SK-MEL-5 (cell line): ENCODE results near the gene COL15A1. TPM values are rescaled to one million over a fixed set of nuclear protein-coding genes. Genes with fewer than 3 reads are reported as not detected.
A peak's percentile ranks its signal among the peaks of the same experiment; 100 is the strongest.

Source experiments
- DNase-seq: peaks from one replicate; pipeline ENCODE4 v3.0.0-alpha.2; 2016; ENCODE audit warnings: low read depth, low spot score
- in situ Hi-C: cut with HindIII; loops from 2 replicates; pipeline ENCODE4 v1.10.0; 2016; ENCODE audit warnings: low sequenced_read_pairs, high pct_unique_total_duplicates, low pct_unique_long_range_greater_than_20kb
- total RNA-seq: library from RNA; depleted of rRNA; stranded (reverse); fragments of >200 nt; shearing (Covaris generic); gene quantifications from 2 replicates; pipeline ENCODE4 v1.2.3, GENCODE V29; 2014

The COL15A1 gene
- total RNA-seq, 1 experiment from 2014 or later = 0.77 TPM

DNA sequence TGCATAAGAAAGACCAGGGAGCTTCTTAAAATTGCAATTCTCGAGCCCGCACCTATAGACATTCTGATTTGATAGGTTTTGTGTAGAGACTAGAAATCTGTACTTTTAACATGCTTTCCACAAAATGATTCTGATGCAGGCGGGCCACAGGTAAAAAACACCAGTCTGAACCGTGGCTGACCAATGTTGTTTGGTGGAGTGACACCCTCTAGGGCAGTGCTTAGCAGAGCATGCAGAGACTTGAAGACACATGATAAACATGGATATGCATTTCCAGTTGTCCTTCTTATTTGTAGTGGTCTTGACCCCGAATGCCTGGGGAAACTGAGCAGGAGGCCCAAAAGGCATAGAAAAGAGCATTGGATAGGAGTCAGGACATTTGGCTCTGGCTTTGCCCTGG, 10.5 kb upstream of the COL15A1 start:
- in situ Hi-C loops = no loop called here
- no peak for DNase-seq

DNA sequence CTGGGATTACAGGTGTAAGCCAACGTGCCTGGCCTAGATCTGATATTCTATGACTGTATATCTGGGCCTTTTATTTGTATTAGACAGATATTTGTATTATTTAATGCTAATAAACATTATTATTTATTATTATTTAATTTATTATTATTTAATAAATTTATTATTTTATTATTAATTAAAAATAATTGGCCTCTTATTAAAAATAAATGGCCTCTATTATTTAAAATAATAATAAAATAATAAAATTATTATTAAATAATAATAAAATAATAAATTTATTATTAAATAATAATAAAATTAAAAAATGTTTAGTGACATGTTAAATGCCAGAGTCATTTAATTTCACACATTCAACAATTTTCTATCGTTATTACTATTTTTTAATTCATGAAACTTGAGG, 9.8 kb upstream of the COL15A1 start:
- in situ Hi-C loops = no loop called here
- no peak for DNase-seq

DNA sequence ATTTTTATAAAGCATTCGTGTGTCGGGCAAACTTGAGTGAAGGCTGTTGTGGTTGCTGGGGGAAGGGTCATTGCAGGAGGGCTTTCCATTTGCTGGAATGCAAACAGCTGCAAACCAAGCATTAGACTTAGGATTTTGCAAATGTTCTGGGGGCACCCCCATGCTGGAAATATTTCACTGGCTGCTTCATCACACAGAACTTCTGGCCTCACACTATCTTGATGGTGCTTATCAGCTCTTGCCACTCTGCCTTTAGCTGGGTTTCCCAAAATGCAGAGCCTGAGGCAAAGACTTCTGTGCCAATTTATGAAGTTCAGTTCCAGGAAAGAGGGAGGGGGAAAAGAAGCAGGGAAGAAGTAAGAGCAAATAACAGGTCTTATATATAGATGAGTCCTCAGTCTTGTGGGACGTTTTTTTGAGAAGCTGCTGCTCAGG, 8.6 kb upstream of the COL15A1 start:
- DNase-seq = no peak
- in situ Hi-C loops = no loop called here

DNA sequence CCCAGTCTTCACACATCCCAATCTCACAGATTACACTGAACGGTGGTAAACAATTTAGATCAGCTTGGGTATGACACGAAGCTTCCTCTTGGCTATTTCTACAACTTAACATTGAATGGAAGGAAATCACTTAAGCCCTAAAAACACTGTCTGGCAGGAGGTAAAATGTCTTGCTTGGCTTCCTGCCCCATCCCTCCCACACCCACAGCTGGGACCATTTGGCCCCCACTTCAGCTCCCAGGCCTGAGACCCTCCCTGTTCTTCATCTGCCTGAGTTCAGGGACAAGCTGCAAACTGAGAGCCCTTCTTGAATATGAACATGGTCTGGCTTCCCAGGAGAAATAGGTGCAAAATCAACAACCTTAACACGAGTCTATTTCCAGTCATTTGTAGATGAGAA, 3.4 kb upstream of the COL15A1 start:
- no peak for DNase-seq
- in situ Hi-C loops = no loop called here

DNA sequence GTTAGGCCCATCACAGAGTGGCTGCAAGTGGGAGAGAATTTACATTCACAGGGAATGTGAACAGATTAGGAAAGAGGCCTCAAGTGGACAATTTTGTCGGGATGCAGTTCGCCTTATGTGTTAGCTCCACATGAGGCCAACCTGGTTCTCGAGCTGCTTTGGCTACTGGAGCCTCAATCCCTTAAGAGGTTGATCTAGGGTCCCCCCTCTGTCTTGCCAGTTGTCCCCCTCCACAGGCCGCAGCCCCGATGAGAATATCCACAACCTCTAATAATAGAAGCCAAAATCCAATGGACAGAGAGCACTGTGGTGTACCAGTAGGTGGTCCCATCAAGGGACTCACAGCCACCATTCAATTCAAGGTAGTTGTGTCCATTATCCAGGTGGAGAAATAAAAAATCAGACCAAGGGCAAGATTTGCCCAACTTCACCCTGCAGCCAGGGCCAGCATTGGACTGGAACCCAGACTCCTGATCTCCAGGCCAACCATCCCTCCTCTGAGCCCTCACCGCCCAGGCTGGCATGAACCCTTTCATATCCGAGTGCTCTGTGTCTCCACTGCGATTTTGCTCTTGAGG, 1.7 kb upstream of the COL15A1 start:
- in situ Hi-C loops = no loop called here
- no peak for DNase-seq

DNA sequence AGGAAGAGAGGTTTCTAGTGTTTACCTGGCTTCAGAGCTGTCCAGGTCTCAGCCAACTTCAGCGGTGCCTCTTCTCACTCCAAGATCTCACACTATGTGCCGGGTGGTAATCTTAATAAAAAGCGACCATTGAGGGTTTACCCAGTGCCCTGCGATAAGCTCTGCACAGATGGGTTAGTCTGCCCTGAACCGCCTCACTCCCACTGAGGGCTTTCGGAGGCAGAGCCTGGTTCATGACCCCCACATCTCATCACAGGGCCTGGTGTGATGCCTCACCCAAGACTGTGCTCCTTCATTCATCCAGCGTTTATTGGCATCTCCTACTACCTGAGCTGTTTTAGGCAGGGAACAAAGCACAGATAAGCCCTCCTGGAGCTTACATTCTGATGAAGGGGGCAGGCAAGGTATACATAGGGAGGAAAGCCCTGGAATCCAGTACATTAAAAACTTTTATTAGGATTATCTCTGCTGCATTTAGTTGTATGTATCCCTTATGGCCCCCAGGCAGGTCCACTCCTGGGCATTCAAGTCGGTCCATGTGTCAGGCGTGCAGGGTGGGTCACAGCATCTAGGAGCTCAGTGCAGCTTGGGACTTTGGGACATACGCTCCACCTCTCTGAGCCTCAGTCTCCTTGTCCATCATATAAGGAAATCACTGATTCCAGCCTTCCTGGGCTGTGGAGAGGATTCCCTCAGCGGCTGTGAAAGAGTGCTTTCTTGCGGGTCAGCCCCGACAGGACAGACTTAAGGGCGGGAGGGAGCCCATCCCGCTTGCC, 613 bp upstream of the COL15A1 start:
- in situ Hi-C loops = no loop called here
- no peak for DNase-seq

DNA sequence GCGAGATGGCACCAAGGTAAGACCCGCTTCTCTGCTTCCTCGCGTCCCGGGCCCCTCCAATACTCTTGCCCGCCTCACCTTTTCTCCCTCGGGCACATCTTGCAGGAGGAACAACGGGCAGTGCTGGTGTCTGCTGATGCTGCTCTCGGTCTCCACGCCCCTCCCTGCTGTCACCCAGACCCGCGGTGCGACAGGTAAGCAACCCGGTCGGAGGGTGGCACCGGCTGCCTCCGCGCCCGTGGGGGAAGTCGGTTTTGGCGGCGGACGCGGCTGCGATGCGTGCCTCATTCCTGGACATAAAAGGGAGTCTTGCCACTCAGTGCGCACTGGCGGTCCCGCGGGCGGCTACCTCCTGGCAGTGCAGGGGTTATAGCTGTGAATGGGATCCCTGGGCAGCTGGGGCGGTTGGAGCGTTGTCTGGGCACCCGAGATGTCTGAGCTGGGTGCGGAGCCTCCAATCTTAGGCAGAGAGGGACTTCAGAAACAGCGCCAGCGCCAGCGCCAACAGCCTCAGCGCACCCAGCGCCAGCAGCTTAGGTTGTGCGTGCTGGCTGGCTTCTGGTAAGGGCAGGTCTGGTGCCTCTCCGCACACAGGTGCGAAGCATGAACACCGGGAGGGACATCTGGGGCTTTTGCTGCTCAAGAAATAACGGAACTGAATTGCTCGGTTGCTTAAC, 488 bp downstream of the COL15A1 start:
- DNase-seq = no peak
- in situ Hi-C loops = no loop called here

DNA sequence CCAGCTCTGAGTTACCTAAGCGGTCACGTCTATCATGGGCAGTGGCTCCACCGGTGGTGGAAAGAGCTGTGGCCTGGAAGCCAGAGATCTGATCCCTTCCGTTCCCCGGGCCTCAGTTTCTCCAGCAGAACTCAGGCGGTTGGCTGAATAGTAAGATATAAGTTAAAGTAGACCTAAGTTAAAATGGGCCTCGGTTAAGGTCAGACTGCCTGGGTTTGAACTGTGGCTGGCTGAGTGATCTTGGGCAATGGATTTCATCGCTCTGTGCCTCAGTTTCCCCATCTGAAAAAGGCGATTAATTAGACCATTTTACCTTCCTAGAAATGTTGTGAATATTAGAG, 997 bp downstream of the COL15A1 start:
- DNase-seq = no peak
- in situ Hi-C loops = no loop called here

DNA sequence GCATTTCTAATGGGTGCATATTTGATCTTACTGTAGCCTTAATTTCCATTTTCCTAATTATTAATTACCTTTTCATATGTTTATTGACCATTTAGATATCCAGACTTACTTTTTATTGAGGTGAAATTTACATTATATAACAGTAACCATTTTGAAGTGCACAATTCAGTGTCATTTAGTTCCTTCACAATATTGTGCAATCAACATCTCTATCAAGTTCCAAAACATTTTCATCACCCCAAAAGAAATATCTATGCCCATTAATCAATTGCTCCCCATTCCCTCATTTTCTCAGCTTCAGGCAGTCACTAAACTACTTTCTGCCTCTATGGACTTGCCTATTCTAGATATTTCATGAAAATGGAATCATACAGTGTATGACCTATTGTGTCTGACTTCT, 5.9 kb downstream of the COL15A1 start:
- in situ Hi-C loops = no loop called here
- no peak for DNase-seq

DNA sequence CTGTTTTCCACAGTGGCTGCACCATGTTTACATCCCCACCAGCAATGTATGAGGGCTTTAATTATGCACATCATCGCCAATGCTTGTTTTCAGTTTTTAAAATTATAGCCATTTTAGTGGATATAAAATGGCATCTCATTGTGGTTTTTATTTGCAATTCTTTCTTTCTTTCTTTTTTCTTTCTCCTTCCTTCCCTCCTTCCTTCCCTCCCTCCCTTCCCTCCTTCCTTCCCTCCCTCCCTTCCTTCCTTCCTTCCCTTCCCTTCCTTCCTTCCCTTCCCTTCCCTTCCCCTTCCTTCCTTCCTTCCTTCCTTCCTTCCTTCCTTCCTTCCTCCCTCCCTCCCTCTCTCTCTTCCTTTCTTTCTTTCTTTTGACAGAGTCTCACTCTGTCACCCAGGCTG, 6.6 kb downstream of the COL15A1 start:
- DNase-seq = no peak

DNA sequence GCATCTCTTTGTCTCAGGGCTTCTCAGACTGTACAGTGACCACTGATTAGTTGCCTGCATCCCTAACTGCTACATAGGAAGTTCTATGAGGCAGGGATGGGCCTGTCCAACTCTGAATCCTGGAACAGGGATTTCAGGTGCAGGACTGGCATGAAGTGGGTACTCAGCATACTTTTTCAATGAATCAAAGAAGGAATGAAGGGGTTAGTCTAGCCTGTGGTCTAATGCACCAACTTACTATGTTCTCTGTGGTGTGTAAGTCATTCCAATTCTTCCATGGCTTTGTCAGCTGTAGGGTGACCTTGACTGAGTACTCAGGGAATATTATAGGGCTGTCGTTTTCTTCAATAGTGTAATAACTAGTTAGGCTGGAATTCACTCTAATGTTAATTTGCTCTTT, 8.3 kb downstream of the COL15A1 start:
- DNase-seq = no peak
- in situ Hi-C loops = no loop called here

More for the DNA sequence above, 6.6 kb downstream of the COL15A1 start:
- in situ Hi-C loops = no loop called here

DNA sequence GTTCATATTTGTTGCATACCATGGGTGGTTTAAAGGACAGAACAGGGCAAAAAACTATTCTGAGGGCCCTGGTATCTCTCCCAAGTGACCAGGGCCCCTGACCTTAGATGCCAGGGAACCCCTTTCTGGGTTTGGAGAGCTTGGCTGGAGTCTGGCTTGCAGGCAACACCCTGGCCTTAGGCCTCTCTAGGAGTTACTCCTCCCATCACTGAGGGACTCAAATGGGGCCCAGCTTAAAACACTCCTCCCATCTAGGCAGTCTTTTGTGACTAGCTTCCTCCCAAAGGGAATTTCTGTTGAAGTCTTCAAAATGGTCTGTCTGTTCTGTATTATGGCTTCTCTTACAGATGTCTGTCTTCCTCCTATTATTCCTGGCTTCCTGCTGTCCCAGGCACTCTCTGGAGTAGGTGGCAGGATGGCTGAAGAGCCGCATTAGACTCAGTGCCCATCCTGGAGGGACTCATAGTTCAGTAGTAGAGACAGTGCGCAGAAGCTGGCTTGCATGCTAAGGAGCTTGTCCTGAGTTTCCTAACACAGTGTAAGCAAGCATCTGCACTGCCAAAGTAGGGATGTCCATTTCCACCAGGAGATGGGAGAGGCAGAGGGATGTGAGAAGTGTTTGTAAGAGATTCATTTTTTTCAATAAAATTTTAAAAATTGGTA, 10.0 kb downstream of the COL15A1 start:
- no peak for DNase-seq
- in situ Hi-C loops = no loop called here

DNA sequence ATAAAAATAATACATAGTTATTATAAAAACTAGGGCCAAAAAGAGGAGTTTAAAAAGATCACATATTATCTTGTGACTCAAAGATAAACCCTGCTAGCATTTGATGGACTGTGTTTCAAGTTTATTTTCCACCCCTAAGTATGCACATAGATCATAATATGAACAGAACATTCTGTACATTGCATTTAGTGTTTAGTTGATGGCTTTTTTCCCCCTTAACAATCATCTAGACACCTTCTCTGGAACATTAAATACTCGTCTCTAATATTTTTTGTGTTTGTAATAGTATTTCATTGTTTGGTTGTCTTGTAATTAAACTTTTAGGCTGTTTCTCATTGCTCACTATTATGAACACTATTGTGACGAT, 10.5 kb downstream of the COL15A1 start:
- in situ Hi-C loops = no loop called here
- DNase-seq = no peak

DNA sequence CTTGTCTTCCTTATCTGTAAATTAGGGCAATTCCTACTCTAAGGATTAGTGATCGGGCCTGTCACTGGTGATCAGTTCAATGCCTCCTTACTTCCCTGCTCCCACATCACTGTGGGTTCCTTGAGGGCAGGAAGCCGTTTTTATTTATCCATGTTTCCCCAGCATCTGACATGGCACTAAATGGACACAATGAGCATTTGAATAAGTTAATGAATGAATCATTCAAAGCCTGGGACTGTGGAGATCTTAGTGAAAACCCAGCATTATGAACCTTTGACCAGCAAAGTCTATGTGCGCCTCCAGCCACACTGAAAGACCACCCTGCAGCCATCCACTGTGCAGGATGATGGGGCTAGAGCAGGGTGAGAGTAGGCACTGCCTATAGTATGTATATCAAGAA, 11.6 kb downstream of the COL15A1 start:
- in situ Hi-C loops = no loop called here
- DNase-seq = peak; percentile 73

DNA sequence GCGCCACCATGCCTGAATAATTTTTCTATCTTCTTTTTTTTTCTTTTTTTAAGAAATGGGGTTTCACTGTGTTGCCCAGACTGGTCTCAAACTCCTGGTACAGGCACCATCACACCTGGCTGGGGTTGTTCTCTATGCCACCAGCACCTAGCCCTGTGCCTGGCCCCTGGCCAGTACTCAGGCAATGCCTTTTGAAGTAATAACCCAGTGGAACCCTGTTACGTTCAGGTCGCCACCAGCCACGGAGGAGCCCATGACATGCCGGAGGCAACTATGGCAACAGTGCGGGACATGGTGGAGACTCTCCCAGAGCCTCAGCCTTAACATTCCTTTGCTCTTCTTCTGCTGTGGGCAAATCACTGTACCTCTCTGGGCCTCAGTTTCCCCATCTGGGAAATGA, 14.1 kb downstream of the COL15A1 start:
- no peak for DNase-seq
- in situ Hi-C loops = no loop called here

DNA sequence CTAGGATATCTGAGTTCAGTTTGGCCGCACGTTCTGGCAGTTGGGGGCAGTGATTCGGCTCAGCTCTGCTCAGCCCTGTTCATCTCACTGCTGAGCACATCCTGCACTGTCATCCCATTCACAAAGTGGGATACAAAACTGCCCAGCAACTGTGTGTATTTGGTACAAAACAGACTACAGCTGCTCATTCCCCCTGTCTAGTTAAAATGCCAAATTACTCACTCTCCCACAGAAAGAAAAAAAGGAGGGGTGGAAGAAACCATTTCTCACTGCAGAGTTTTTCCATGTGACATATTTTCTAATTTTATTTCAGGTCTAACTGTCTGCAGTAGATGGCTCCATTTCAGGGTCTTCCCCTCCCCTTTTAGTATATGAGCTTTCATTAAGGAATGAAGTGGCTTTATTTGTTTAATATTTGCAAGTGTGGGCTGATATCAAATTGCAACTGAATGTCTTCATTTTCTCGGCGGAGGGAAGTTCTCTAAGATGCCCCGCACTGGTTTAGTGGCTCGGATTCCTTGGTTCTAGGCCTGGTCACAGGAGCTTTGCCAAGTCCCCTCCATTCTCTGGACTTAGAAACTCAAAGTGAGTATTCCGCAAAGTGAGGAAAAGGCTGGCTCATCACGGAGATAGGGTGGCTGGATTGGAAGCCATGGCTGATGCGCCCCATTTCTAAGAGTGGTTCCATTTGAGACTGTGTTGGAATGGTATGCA, 14.7 kb downstream of the COL15A1 start:
- in situ Hi-C loops = no loop called here
- DNase-seq = no peak

DNA sequence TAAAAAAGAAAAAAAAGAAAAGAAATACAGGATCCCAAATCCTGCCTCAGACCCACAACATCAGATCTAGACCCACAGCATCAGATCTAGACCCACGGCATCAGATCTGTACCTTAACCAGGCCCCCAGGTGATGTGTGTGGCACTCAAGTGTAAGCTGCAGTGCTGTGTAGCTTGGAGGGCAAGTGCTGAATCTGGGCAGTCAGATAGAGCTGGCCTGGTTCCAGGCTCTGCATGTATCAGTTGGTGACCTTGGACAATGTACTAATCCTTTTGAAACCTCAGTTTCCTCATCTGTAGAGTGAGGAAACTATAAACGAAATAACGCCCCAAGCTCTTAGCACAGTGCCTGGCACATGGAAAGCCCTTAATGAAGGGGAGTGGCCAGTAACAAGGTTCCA, 16.7 kb downstream of the COL15A1 start:
- in situ Hi-C loops = no loop called here
- no peak for DNase-seq

DNA sequence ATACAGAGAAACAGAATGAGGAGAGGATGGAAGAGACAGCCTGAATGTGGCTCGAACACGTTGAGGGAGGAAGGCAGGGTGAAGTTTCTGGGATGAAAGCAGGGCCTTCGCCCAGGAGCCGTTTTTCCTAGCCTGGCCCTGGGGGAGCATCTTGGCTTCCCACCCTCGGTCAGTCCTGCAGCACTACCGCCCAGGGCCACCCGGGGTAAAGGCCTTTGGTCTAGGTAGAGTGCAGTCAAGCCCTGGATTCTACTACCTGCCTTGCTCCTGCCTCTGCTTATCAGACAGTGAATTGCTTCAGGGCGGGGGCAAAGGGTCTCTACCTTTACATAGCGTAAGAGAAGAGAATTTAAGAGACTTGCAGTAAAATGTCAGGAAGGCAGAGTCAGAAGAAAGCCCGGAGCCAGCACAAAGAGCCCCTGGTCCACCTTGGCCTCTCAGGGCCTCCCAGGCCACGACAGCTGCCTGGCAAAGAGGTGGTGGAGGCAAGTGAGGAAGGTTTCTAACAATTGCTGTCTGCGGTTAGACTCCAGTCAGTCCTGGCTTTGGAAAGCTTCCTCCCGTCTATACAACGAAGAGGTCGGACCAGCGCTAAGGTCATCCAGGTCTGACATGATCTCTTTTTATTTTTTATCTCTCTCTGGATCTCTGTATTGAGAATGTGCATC, 17.9 kb downstream of the COL15A1 start:
- in situ Hi-C loops = no loop called here
- DNase-seq = no peak
